Endothelial cell of umbilical vein (primary cell): ENCODE results near the gene TFIP11. TPM values are rescaled to one million over a fixed set of nuclear protein-coding genes. Genes with fewer than 3 reads are reported as not detected.

ENCODE experiments used
- BruUV-seq: library from RNA; stranded (reverse); fragments of 400-500 nt; replicated peaks from 2 replicates; lab custom pipeline; 2021; lab: Mats Ljungman, UMichigan
- CTCF ChIA-PET: fragments of 300-600, 350-600 bp; sonication (Branson Sonifier 250); formaldehyde crosslinking; loops from one replicate; lab custom pipeline; 2021; ENCODE audit warnings: antibody characterized with exemption, inconsistent platforms; lab: Charles Lee
- POLR2A ChIA-PET: fragments of 300-600, 350-600 bp; sonication (Branson Sonifier 250); formaldehyde crosslinking; loops from one replicate; lab custom pipeline; 2021; ENCODE audit warnings: antibody characterized with exemption, inconsistent platforms; lab: Charles Lee
- DNase-seq: peaks from one replicate; pipeline ENCODE4 v3.0.0-alpha.2; 2011; ENCODE audit warnings: low read depth, low spot score
- FAIRE-seq: peaks from 2 replicates; lab custom pipeline; 2011; peaks lifted over from hg19 to GRCh38; lab: Jason Lieb, UNC
- H2AFZ ChIP-seq: 2 replicates; pipeline ENCODE4 v1.6.0; 2012; ENCODE audit warnings: low read depth, low read length, control low read depth, inconsistent platforms
- H3K27ac ChIP-seq: 2 replicates; pipeline ENCODE4 v1.5.1; 2011; ENCODE audit warnings: low read depth, mild to moderate bottlenecking, control low read depth, low read length, moderate library complexity; ENCODE audit not compliant: insufficient read depth
- H3K27me3 ChIP-seq, 2 experiments: 2 replicates each; pipeline versions ENCODE4 v1.6.0 to v1.6.1; 2011; ENCODE audit warnings: low read length in 2 of 2, mixed read lengths in 1 of 2; ENCODE audit not compliant: control insufficient read depth in 2 of 2, insufficient read depth in 2 of 2
- H3K36me3 ChIP-seq, 2 experiments: 2 replicates in 1 of 2; 3 replicates in 1 of 2; pipeline ENCODE4 v1.5.1; 2011; ENCODE audit warnings: low read length in 2 of 2, mild to moderate bottlenecking in 1 of 2, moderate library complexity in 1 of 2; ENCODE audit not compliant: control insufficient read depth in 2 of 2, insufficient read depth in 2 of 2; ENCODE audit errors: extremely low read depth in 1 of 2
- H3K4me1 ChIP-seq: 3 replicates; pipeline ENCODE4 v1.5.1; 2011; ENCODE audit warnings: mild to moderate bottlenecking, low read length; ENCODE audit not compliant: control insufficient read depth, insufficient read depth; ENCODE audit errors: extremely low read depth
- H3K4me2 ChIP-seq: 2 replicates; pipeline ENCODE4 v1.6.1; 2011; ENCODE audit warnings: low read length, control low read depth, mixed read lengths; ENCODE audit not compliant: insufficient read depth
- H3K4me3 ChIP-seq, 3 experiments: fragments of 200-600 bp in 1 of 3; sonication (generic), shearing (Covaris generic) in 1 of 3; replicated peaks in 1 of 3; 2 replicates each; pipeline ENCODE4 v1.5.1; 2011 to 2016; ENCODE audit warnings: control low read depth in 3 of 3, low read length in 3 of 3, mild to moderate bottlenecking in 2 of 3, inconsistent platforms in 1 of 3, low read depth in 1 of 3, moderate library complexity in 1 of 3; ENCODE audit not compliant: insufficient read depth in 1 of 3
- H3K79me2 ChIP-seq: 2 replicates; pipeline ENCODE4 v1.6.0; 2012; ENCODE audit warnings: low read length, inconsistent platforms; ENCODE audit not compliant: control insufficient read depth, insufficient read depth
- H3K9ac ChIP-seq: replicated peaks from 2 replicates; pipeline ENCODE3; 2011; ENCODE audit warnings: low read length, control low read depth; ENCODE audit not compliant: insufficient read depth; ENCODE audit errors: extremely low read depth
- H3K9me1 ChIP-seq: replicated peaks from 3 replicates; pipeline ENCODE4 v1.6.0; 2011; ENCODE audit warnings: mild to moderate bottlenecking, low read length; ENCODE audit not compliant: control insufficient read depth, insufficient read depth; ENCODE audit errors: extremely low read depth
- H3K9me3 ChIP-seq: replicated peaks from 2 replicates; pipeline ENCODE4 v1.5.1; 2012; ENCODE audit warnings: low read length, inconsistent platforms; ENCODE audit not compliant: control insufficient read depth, insufficient read depth
- H4K20me1 ChIP-seq: replicated peaks from 2 replicates; pipeline ENCODE3; 2011; ENCODE audit warnings: mild to moderate bottlenecking, low read length; ENCODE audit not compliant: control insufficient read depth, insufficient read depth; ENCODE audit errors: extremely low read depth
- CTCF ChIP-seq, 2 donors: IDR thresholded peaks; 1 replicate in 1 of 2; 2 replicates in 1 of 2; pipeline ENCODE4 v1.5.1; 2011; ENCODE audit warnings: low read length in 2 of 2, mild to moderate bottlenecking in 2 of 2, moderate library complexity in 2 of 2, control low read depth in 1 of 2, inconsistent platforms in 1 of 2, low read depth in 1 of 2; ENCODE audit not compliant: insufficient read depth in 1 of 2; ENCODE audit errors: extremely low read depth in 1 of 2
- EZH2 ChIP-seq: IDR thresholded peaks from 2 replicates; pipeline ENCODE4 v1.6.1; 2012; ENCODE audit warnings: borderline replicate concordance, low read depth, mild to moderate bottlenecking, moderate library complexity, low read length, inconsistent platforms; ENCODE audit not compliant: severe bottlenecking
- FOS ChIP-seq: IDR thresholded peaks from 2 replicates; pipeline ENCODE4 v1.6.1; 2011; ENCODE audit warnings: mild to moderate bottlenecking, low read length, moderate library complexity, borderline replicate concordance; ENCODE audit not compliant: insufficient read depth
- GATA2 ChIP-seq: IDR thresholded peaks from 2 replicates; pipeline ENCODE4 v1.7.0; 2011; ENCODE audit warnings: low read depth, mild to moderate bottlenecking, moderate library complexity, mixed read lengths, low read length; ENCODE audit not compliant: insufficient read length, insufficient read depth
- JUN ChIP-seq: IDR thresholded peaks from 2 replicates; pipeline ENCODE4 v1.6.1; 2011; ENCODE audit warnings: borderline replicate concordance, low read depth; ENCODE audit not compliant: insufficient read length, insufficient read depth
- MAX ChIP-seq: IDR thresholded peaks from 2 replicates; pipeline ENCODE4 v1.6.1; 2011; ENCODE audit not compliant: insufficient read depth, insufficient read length
- MYC ChIP-seq: IDR thresholded peaks from one replicate; pipeline ENCODE4 v1.6.1; 2011; ENCODE audit warnings: mild to moderate bottlenecking, low read depth, low read length
- POLR2A ChIP-seq: IDR thresholded peaks from 2 replicates; pipeline ENCODE4 v1.6.1; 2012; ENCODE audit warnings: low read depth, mild to moderate bottlenecking, control low read depth, low read length
- POLR2AphosphoS5 ChIP-seq: IDR thresholded peaks from 2 replicates; pipeline ENCODE4 v1.6.1; 2012; ENCODE audit warnings: low read depth, mild to moderate bottlenecking, control low read depth, low read length, moderate library complexity; ENCODE audit not compliant: insufficient read depth
- dilution Hi-C: fragments of 300-500 bp; cut with MboI; formaldehyde crosslinking; loops from one replicate; pipeline ENCODE4 v1.15.0; 2019; ENCODE audit warnings: low sequenced_read_pairs; ENCODE audit not compliant: extremely low pct_ligation_motif_present
- intact Hi-C: fragments of 100-400 bp; cut with micrococcal nuclease; formaldehyde crosslinking; loops from one replicate; pipeline ENCODE4 v1.10.0; 2022
- polyA plus RNA-seq, 4 experiments: library from polyadenylated mRNA; depleted of rRNA in 3 of 4; stranded (reverse) in 3 of 4; unstranded in 1 of 4; fragments of >200 nt; gene quantifications; 2 replicates each; pipeline versions ENCODE4 v1.2.1 to v1.2.3, GENCODE V29; 2011 to 2012; ENCODE audit warnings: missing spikeins in 1 of 4
- total RNA-seq: library from RNA; stranded (reverse); gene quantifications from 2 replicates; pipeline ENCODE4 v1.2.3, GENCODE V29; 2021

The TFIP11 gene
- total and polyA plus RNA-seq, 2 donors (not counting 3 experiments of a cell fraction or from before 2014, with no cell fraction given): 35.7 to 54.9 TPM

- Histone ChIP-seq H3K27ac (no peak overlapping the region), H3K4me2 (no peak overlapping the region), H3K27me3 (no peaks in the 10 kb centered on the region), H2AFZ (no peak overlapping the region), H3K9me3 (no peaks in the 10 kb centered on the region), H3K79me2 (peaks cover 15% of the 10 kb centered on the region), H3K9me1 (no peaks in the 10 kb centered on the region), H4K20me1 (no peaks in the 10 kb centered on the region), H3K36me3 (peaks cover 0 to 5% of the 10 kb centered on the region in 2 experiments), H3K4me3 (no peak overlapping the region), H3K9ac (no peak overlapping the region), H3K4me1 (peaks cover 16% of the 10 kb centered on the region)
- FAIRE-seq: no peak
- CTCF ChIA-PET: interaction anchor here (0.7 to 1.1 kb wide), 3 partner anchors 10 to 151 kb away, joined by 3 read pairs; no protein-coding TSS in a partner anchor
- intact Hi-C loops: no loop called here
- DNase-seq: no peak
- BruUV-seq: no TSS peak
- POLR2A ChIA-PET: no interaction called here
- TF ChIP-seq CTCF (IDR thresholded peaks at IDR 0.05; ENCODE audit: extremely low read depth in 1 of 2, insufficient read depth in 1 of 2, low read depth in 1 of 2, low read length in 2 of 2) (no peak), POLR2A (no peak), JUN (no peak), POLR2AphosphoS5 (no peak), EZH2 (no peak), MAX (no peak), FOS (no peak), GATA2 (no peak), MYC (no peak)
- dilution Hi-C loops: no loop called here
Observed at GRCh38 chr22:26514419-26515161, 2.3 kb upstream of the TFIP11 start.
